K562 (cell line): Measurements from ENCODE around the gene AQP4. TPM values are rescaled to one million over a fixed set of nuclear protein-coding genes. Genes with fewer than 3 reads are reported as not detected.

Experiments
- ATAC-seq: fragments of 200-7000 bp; cut with Tn5 transposase; 3 replicates; pipeline ENCODE4 v1.9.1; 2020; ENCODE audit warnings: moderate library complexity
- BruUV-seq: library from RNA; stranded (reverse); fragments of 400-500 nt; replicated peaks from 2 replicates; lab custom pipeline; 2021; lab: Mats Ljungman, UMichigan
- CTCF ChIA-PET: fragments of 300-600 bp; formaldehyde crosslinking; extraction: SDS; loops from one replicate; lab custom pipeline; 2021; ENCODE audit warnings: low intra/inter-chr PET ratio; lab: Yijun Ruan, JAX
- POLR2A ChIA-PET: fragments of 300-600, 350-650 bp; sonication (Branson Sonifier 250); formaldehyde crosslinking; extraction: SDS; loops from one replicate; lab custom pipeline; 2021; ENCODE audit warnings: antibody characterized with exemption, inconsistent platforms; lab: Yijun Ruan, JAX
- DNase-seq, 4 experiments: peaks; one replicate each; pipeline versions ENCODE4 v3.0.0 to v3.0.0-alpha.2; 2011 to 2018; ENCODE audit warnings: low spot score in 3 of 4, mixed read lengths in 3 of 4; ENCODE audit errors: extremely low read depth in 1 of 4
- FAIRE-seq: peaks from 2 replicates; lab custom pipeline; 2011; peaks lifted over from hg19 to GRCh38; lab: Jason Lieb, UNC
- H2AFZ ChIP-seq: 2 replicates; pipeline ENCODE4 v1.6.0; 2011; ENCODE audit warnings: low read depth, low read length, control low read depth, inconsistent platforms
- H3K27ac ChIP-seq: fragments of 200-600 bp; 3 replicates; pipeline ENCODE4 v1.8.0; 2011; ENCODE audit warnings: low read depth, mild to moderate bottlenecking, control low read depth, inconsistent platforms, low read length, moderate library complexity, mixed read lengths; ENCODE audit errors: extremely low read depth
- H3K27me3 ChIP-seq, 2 experiments: fragments of 300-600 bp in 1 of 2; 2 replicates in 1 of 2; 3 replicates in 1 of 2; pipeline versions ENCODE4 v1.6.0 to v1.8.0; 2011; ENCODE audit warnings: inconsistent platforms in 2 of 2, low read length in 2 of 2, mild to moderate bottlenecking in 1 of 2, mixed read lengths in 1 of 2, moderate library complexity in 1 of 2; ENCODE audit not compliant: control insufficient read depth in 2 of 2, insufficient read depth in 2 of 2
- H3K36me3 ChIP-seq: fragments of 300-600 bp; 3 replicates; pipeline ENCODE4 v1.8.0; 2011; ENCODE audit warnings: mild to moderate bottlenecking, low read length, inconsistent platforms; ENCODE audit not compliant: control insufficient read depth, insufficient read depth
- H3K4me1 ChIP-seq, 2 experiments: fragments of 200-600 bp in 1 of 2; replicated peaks in 1 of 2; 2 replicates in 1 of 2; 3 replicates in 1 of 2; pipeline versions ENCODE4 v1.5.1 to v1.8.0; 2011; ENCODE audit warnings: inconsistent platforms in 2 of 2, low read length in 2 of 2, mild to moderate bottlenecking in 1 of 2, mixed read lengths in 1 of 2, moderate library complexity in 1 of 2; ENCODE audit not compliant: control insufficient read depth in 2 of 2, insufficient read depth in 2 of 2
- H3K4me2 ChIP-seq: 2 replicates; pipeline ENCODE4 v1.6.1; 2011; ENCODE audit warnings: low read length, control low read depth, inconsistent platforms, mixed read lengths; ENCODE audit not compliant: insufficient read depth
- H3K4me3 ChIP-seq: fragments of 200-600 bp; sonication (generic), shearing (Covaris generic); 2 replicates; pipeline ENCODE4 v1.5.1; 2016; ENCODE audit warnings: control low read depth, inconsistent platforms
- H3K79me2 ChIP-seq: fragments of 200-600 bp; 3 replicates; pipeline ENCODE4 v1.8.0; 2011; ENCODE audit warnings: low read length, inconsistent platforms; ENCODE audit not compliant: control insufficient read depth, insufficient read depth
- H3K9ac ChIP-seq, 2 experiments: 2 replicates each; pipeline versions ENCODE4 v1.6.0 to v1.6.1; 2011; ENCODE audit warnings: low read depth in 2 of 2, low read length in 2 of 2, control low read depth in 1 of 2, inconsistent platforms in 1 of 2, mild to moderate bottlenecking in 1 of 2, mixed read lengths in 1 of 2; ENCODE audit not compliant: insufficient read depth in 1 of 2
- H3K9me1 ChIP-seq: one replicate; pipeline ENCODE4 v1.6.0; 2011; ENCODE audit warnings: inconsistent platforms, mild to moderate bottlenecking, low read length, moderate library complexity; ENCODE audit not compliant: control insufficient read depth, insufficient read depth
- H3K9me3 ChIP-seq: replicated peaks from 2 replicates; pipeline ENCODE4 v1.5.1; 2011; ENCODE audit warnings: low read depth, low read length, inconsistent platforms; ENCODE audit not compliant: control insufficient read depth, insufficient read depth
- H4K20me1 ChIP-seq: replicated peaks from 2 replicates; pipeline ENCODE4 v1.6.1; 2011; ENCODE audit warnings: low read length, inconsistent platforms, mixed read lengths; ENCODE audit not compliant: control insufficient read depth, insufficient read depth
- CBFB ChIP-seq: sonication (generic); formaldehyde crosslinking; IDR thresholded peaks from 2 replicates; pipeline ENCODE4 v1.4.0; 2020; ENCODE audit warnings: mild to moderate bottlenecking, missing genetic modification reagents
- EGR1 ChIP-seq: fragments of 450-650 bp; conservative IDR thresholded peaks from 2 replicates; pipeline ENCODE4 v1.6.1; 2017; ENCODE audit warnings: mild to moderate bottlenecking
- KDM1A ChIP-seq, 2 experiments: fragments of 450-650 bp; IDR thresholded peaks; 2 replicates each; pipeline ENCODE4 v1.6.1; 2016; ENCODE audit warnings: mild to moderate bottlenecking in 2 of 2
- NFE2L1 ChIP-seq: fragments of 450-650 bp; IDR thresholded peaks from 2 replicates; pipeline ENCODE4 v1.6.1; 2016; ENCODE audit warnings: missing genetic modification characterization, low read depth, mild to moderate bottlenecking, missing compliant biosample characterization, moderate library complexity, borderline replicate concordance
- POLR2AphosphoS2 ChIP-seq: IDR thresholded peaks from 2 replicates; pipeline ENCODE4 v1.6.1; 2012; ENCODE audit warnings: low read length, improper control_type of control experiment
- RUNX1 ChIP-seq: sonication (generic); IDR thresholded peaks from 2 replicates; pipeline ENCODE4 v1.6.1; 2016; ENCODE audit warnings: antibody characterized with exemption, low read depth
- SAFB ChIP-seq: fragments of 200-400 bp; formaldehyde crosslinking; IDR thresholded peaks from 2 replicates; pipeline ENCODE4 v1.6.1; 2017; ENCODE audit warnings: low read depth, low read length, borderline replicate concordance
- SMAD2 ChIP-seq: fragments of 150-350 bp; IDR thresholded peaks from 2 replicates; pipeline ENCODE4 v1.6.1; 2014; ENCODE audit warnings: low read depth, mild to moderate bottlenecking, low read length
- SMC3 ChIP-seq: conservative IDR thresholded peaks from 2 replicates; pipeline ENCODE4 v1.6.1; 2011; ENCODE audit warnings: low read depth, low read length, improper control_type of control experiment; ENCODE audit not compliant: insufficient read depth
- ZNF561 ChIP-seq: fragments of 450-650 bp; formaldehyde crosslinking; conservative IDR thresholded peaks from 2 replicates; pipeline ENCODE4 v1.4.0; 2020; ENCODE audit warnings: mild to moderate bottlenecking, moderate library complexity
- ZNF766 ChIP-seq: fragments of 200-800 bp; sonication (Bioruptor generic); conservative IDR thresholded peaks from 2 replicates; pipeline ENCODE4 v1.6.1; 2016; ENCODE audit warnings: missing genetic modification characterization, missing compliant biosample characterization
- WGBS: fragments of 100-300 bp; shearing (Covaris generic); methylation state at CpG from one replicate; pipeline ENCODE4 v1.1.6; 2016; ENCODE audit warnings: low coverage, mixed read lengths; ENCODE audit not compliant: insufficient coverage; ENCODE audit errors: missing lambda C conversion rate; 5-methylcytosine and 5-hydroxymethylcytosine counted together
- in situ Hi-C: fragments of 300-500 bp; cut with MboI; formaldehyde crosslinking; loops from 4 replicates; pipeline ENCODE4 v1.15.0; 2018; ENCODE audit warnings: inconsistent platforms, mixed read lengths
- intact Hi-C: fragments of 100-400 bp; cut with micrococcal nuclease; formaldehyde crosslinking; loops from 2 replicates; pipeline ENCODE4 v1.14.2; 2022
- polyA plus RNA-seq, 8 experiments: library from polyadenylated mRNA; depleted of rRNA in 4 of 8; stranded (reverse) in 5 of 8; unstranded in 3 of 8; fragments of >200 nt; fragmentation: Nextera tagmentation in 2 of 8; fragmentation: Illumina TruSeq in 1 of 8; extraction: Ambion mirVana in 2 of 8; extraction: Trizol in 1 of 8; gene quantifications; 2 replicates each; pipeline versions ENCODE4 v1.2.1 to v1.2.3, GENCODE V29; 2011 to 2014; ENCODE audit warnings: inconsistent platforms in 1 of 8, missing spikeins in 1 of 8
- total RNA-seq, 7 experiments: library from RNA; depleted of rRNA in 6 of 7; stranded (reverse); fragments of >200 nt in 6 of 7; fragmentation: Illumina TruSeq in 2 of 7; extraction: Trizol in 2 of 7; gene quantifications; 2 replicates each; pipeline versions ENCODE4 v1.2.1 to v1.2.3, GENCODE V29; 2011 to 2021; ENCODE audit warnings: low replicate concordance in 1 of 7
- TF ChIP-seq, protein P1 (sequence below): fragments of 250-450 bp; sonication (Bioruptor Pico); IDR thresholded peaks from 2 replicates; pipeline ENCODE4 v1.5.0; 2020; ENCODE audit warnings: mild to moderate bottlenecking
- TF ChIP-seq, protein P2 (sequence below): sonication (generic); formaldehyde crosslinking; IDR thresholded peaks from 2 replicates; pipeline ENCODE4 v1.8.0; 2023; ENCODE audit warnings: mild to moderate bottlenecking, missing genetic modification reagents

AQP4 gene
- total and polyA plus RNA-seq, 9 of the 15 experiments (the other 6 are each of a cell fraction or from before 2014, with no cell fraction given), result 0.31 TPM; not detected in 8

DNA sequence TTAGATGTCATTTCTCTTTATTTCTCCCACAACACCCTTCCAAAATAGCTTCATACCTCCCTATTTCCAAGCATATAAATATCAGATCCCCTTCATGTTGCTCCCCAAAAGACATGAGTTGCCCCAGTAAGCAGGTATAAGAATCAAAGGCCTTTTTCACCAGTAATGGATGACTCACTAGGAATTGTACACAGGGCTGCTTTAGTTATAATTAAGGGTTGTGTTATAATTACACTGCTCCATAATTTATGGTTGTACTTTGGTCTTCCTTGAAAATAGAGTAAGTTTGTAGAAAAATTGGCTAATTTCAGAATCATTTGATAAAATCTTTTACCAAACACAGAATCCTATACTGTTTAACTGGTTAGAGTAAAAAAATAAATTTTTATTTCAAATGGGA is 8.8 kb upstream of the AQP4 start:
- Histone ChIP-seq H3K4me3 (no peak overlapping the region), H3K9ac (no peak overlapping the region), H3K27ac (no peak overlapping the region), H2AFZ (no peak overlapping the region), H4K20me1 (no peaks in the 10 kb centered on the region), H3K9me1 (no peaks in the 10 kb centered on the region), H3K36me3 (no peaks in the 10 kb centered on the region), H3K4me1 (no peaks in the 10 kb centered on the region), H3K4me2 (no peak overlapping the region), H3K79me2 (no peaks in the 10 kb centered on the region), H3K9me3 (no peaks in the 10 kb centered on the region), H3K27me3 (no peaks in the 10 kb centered on the region)
- DNase-seq (no peak), ATAC-seq (no peak), FAIRE-seq (no peak)
- ChIA-PET CTCF (no interaction called here), POLR2A (interaction anchor here (0.7 kb wide), 1 partner anchor 51 kb away, joined by 3 read pairs; no protein-coding TSS in a partner anchor)
- BruUV-seq, result no TSS peak
- intact Hi-C loops (no loop called here), in situ Hi-C loops (no loop called here)
- TF ChIP-seq SMC3 (no peak), RUNX1 (no peak), ZNF561 (no peak)
- TF ChIP-seq, protein P1, sequence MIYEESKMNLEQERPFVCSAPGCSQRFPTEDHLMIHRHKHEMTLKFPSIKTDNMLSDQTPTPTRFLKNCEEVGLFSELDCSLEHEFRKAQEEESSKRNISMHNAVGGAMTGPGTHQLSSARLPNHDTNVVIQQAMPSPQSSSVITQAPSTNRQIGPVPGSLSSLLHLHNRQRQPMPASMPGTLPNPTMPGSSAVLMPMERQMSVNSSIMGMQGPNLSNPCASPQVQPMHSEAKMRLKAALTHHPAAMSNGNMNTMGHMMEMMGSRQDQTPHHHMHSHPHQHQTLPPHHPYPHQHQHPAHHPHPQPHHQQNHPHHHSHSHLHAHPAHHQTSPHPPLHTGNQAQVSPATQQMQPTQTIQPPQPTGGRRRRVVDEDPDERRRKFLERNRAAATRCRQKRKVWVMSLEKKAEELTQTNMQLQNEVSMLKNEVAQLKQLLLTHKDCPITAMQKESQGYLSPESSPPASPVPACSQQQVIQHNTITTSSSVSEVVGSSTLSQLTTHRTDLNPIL, result no peak

DNA sequence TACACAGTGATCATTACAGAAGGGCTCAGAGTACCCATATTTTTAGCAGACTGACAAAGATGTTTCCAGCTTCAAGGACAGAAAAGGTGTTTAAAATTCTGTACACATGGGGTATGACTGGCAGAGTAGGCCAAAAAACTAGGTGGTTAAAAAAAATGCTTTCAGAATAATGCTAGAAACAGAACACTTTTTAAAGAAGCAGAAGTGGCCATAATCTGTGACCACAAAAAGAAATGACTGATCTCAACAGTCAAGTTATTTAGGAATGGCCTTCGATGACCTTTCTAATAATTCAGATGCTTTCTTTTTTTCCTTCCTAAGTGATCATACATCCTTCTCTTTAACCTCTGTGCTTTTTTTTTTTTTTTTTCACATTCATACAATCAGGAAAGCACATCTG is 4.1 kb upstream of the AQP4 start:
- FAIRE-seq (no peak), ATAC-seq (no peak), DNase-seq (no peak)
- no peaks in the 10 kb centered on the region for H3K27me3 ChIP-seq
- H3K9me3 ChIP-seq, result no peaks in the 10 kb centered on the region
- intact Hi-C loops, result no loop called here
- H3K27ac ChIP-seq, result no peak overlapping the region
- 0% methylated on average over 1 of the region's 1 CpG for WGBS
- H3K4me2 ChIP-seq, result no peak overlapping the region
- in situ Hi-C loops, result no loop called here
- no peak overlapping the region for H3K9ac ChIP-seq
- H3K79me2 ChIP-seq, result no peaks in the 10 kb centered on the region
- H3K4me1 ChIP-seq, result no peaks in the 10 kb centered on the region
- CTCF ChIA-PET, result no interaction called here
- no peak overlapping the region for H3K4me3 ChIP-seq
- no peaks in the 10 kb centered on the region for H3K36me3 ChIP-seq
- H3K9me1 ChIP-seq, result no peaks in the 10 kb centered on the region
- no peaks in the 10 kb centered on the region for H4K20me1 ChIP-seq
- no TSS peak for BruUV-seq
- no peak overlapping the region for H2AFZ ChIP-seq
- POLR2A ChIA-PET, result no interaction called here
- TF ChIP-seq, protein P2, sequence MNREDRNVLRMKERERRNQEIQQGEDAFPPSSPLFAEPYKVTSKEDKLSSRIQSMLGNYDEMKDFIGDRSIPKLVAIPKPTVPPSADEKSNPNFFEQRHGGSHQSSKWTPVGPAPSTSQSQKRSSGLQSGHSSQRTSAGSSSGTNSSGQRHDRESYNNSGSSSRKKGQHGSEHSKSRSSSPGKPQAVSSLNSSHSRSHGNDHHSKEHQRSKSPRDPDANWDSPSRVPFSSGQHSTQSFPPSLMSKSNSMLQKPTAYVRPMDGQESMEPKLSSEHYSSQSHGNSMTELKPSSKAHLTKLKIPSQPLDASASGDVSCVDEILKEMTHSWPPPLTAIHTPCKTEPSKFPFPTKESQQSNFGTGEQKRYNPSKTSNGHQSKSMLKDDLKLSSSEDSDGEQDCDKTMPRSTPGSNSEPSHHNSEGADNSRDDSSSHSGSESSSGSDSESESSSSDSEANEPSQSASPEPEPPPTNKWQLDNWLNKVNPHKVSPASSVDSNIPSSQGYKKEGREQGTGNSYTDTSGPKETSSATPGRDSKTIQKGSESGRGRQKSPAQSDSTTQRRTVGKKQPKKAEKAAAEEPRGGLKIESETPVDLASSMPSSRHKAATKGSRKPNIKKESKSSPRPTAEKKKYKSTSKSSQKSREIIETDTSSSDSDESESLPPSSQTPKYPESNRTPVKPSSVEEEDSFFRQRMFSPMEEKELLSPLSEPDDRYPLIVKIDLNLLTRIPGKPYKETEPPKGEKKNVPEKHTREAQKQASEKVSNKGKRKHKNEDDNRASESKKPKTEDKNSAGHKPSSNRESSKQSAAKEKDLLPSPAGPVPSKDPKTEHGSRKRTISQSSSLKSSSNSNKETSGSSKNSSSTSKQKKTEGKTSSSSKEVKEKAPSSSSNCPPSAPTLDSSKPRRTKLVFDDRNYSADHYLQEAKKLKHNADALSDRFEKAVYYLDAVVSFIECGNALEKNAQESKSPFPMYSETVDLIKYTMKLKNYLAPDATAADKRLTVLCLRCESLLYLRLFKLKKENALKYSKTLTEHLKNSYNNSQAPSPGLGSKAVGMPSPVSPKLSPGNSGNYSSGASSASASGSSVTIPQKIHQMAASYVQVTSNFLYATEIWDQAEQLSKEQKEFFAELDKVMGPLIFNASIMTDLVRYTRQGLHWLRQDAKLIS, result no peak
- TF ChIP-seq SAFB (no peak), POLR2AphosphoS2 (no peak), KDM1A (IDR thresholded peaks at IDR 0.05) (no peak), EGR1 (no peak), NFE2L1 (tag) (no peak), SMAD2 (no peak), ZNF766 (CRISPR knock-in tag) (no peak), CBFB (no peak)
